Brain microvascular endothelial cell (primary cell): ENCODE data around the gene SNAI3.

Source experiments
- DNase-seq: peaks from one replicate; pipeline ENCODE4 v3.0.0-alpha.2; 2020
- H3K27ac ChIP-seq: fragments of 250-450 bp; sonication (Bioruptor Pico); 2 replicates; pipeline ENCODE4 v1.5.1; 2020; ENCODE audit warnings: mild to moderate bottlenecking, moderate library complexity
- H3K27me3 ChIP-seq: fragments of 250-450 bp; sonication (Bioruptor Pico); replicated peaks from 2 replicates; pipeline ENCODE4 v1.5.1; 2020; ENCODE audit warnings: mild to moderate bottlenecking
- H3K36me3 ChIP-seq: fragments of 250-450 bp; sonication (Bioruptor Pico); replicated peaks from 2 replicates; pipeline ENCODE4 v1.5.1; 2020; ENCODE audit warnings: mild to moderate bottlenecking
- H3K4me3 ChIP-seq: 2 replicates; pipeline ENCODE4 v1.5.1; 2011; ENCODE audit warnings: low read depth, mild to moderate bottlenecking, control low read depth, low read length, moderate library complexity
- CTCF ChIP-seq: IDR thresholded peaks from 2 replicates; pipeline ENCODE4 v1.5.1; 2011; ENCODE audit warnings: low read depth, mild to moderate bottlenecking, moderate library complexity, low read length, control low read depth, inconsistent platforms; ENCODE audit errors: missing control alignments
- in situ Hi-C: cut with HindIII; loops from 2 replicates; pipeline ENCODE4 v1.10.0; 2017; ENCODE audit warnings: low sequenced_read_pairs, low pct_ligation_motif_present

Gene SNAI3

GRCh38 chr16:88723911-88724310 is 37.6 kb upstream of the SNAI3 start:
- H3K27me3 ChIP-seq = no peaks in the 10 kb centered on the region
- H3K36me3 ChIP-seq = peaks cover 86% of the 10 kb centered on the region
- TF ChIP-seq CTCF = no peak
- no peak overlapping the region for H3K27ac ChIP-seq
- no peak overlapping the region for H3K4me3 ChIP-seq
- DNase-seq = no peak
- in situ Hi-C loops = no loop called here

GRCh38 chr16:88723507-88723887 is 37.2 kb upstream of the SNAI3 start:
- H3K27ac ChIP-seq = no peak overlapping the region
- no peak overlapping the region for H3K4me3 ChIP-seq
- no peak for TF ChIP-seq CTCF
- H3K27me3 ChIP-seq = no peaks in the 10 kb centered on the region
- no peak for DNase-seq
- in situ Hi-C loops = no loop called here
- H3K36me3 ChIP-seq = peaks cover 90% of the 10 kb centered on the region

GRCh38 chr16:88722784-88723506 is 36.6 kb upstream of the SNAI3 start:
- Histone ChIP-seq H3K27me3 (no peaks in the 10 kb centered on the region), H3K36me3 (peaks cover 94% of the 10 kb centered on the region), H3K27ac (no peak overlapping the region), H3K4me3 (no peak overlapping the region)
- in situ Hi-C loops = no loop called here
- no peak for DNase-seq
- TF ChIP-seq CTCF = no peak

GRCh38 chr16:88721815-88722755 is 35.8 kb upstream of the SNAI3 start:
- in situ Hi-C loops = no loop called here
- Histone ChIP-seq H3K27ac (no peak overlapping the region), H3K4me3 (no peak overlapping the region), H3K36me3 (peaks cover 92% of the 10 kb centered on the region), H3K27me3 (no peaks in the 10 kb centered on the region)
- TF ChIP-seq CTCF = no peak
- no peak for DNase-seq

- in situ Hi-C loops = no loop called here
Measured at GRCh38 chr16:88721236-88721635, 34.9 kb upstream of the SNAI3 start.

More at GRCh38 chr16:88721236-88721635, 34.9 kb upstream of the SNAI3 start:
- no peak for DNase-seq
- no peaks in the 10 kb centered on the region for H3K27me3 ChIP-seq
- no peak for TF ChIP-seq CTCF
- H3K36me3 ChIP-seq = peaks cover 93% of the 10 kb centered on the region
- no peak overlapping the region for H3K4me3 ChIP-seq
- H3K27ac ChIP-seq = no peak overlapping the region
